ENCODE results near the gene LITAFD. TPM values are rescaled to one million over a fixed set of nuclear protein-coding genes. Genes with fewer than 3 reads are reported as not detected.

The LITAFD gene
- total and polyA plus RNA-seq, 2 of the 4 experiments (the other 2 are of a cell fraction) = not detected

DNA sequence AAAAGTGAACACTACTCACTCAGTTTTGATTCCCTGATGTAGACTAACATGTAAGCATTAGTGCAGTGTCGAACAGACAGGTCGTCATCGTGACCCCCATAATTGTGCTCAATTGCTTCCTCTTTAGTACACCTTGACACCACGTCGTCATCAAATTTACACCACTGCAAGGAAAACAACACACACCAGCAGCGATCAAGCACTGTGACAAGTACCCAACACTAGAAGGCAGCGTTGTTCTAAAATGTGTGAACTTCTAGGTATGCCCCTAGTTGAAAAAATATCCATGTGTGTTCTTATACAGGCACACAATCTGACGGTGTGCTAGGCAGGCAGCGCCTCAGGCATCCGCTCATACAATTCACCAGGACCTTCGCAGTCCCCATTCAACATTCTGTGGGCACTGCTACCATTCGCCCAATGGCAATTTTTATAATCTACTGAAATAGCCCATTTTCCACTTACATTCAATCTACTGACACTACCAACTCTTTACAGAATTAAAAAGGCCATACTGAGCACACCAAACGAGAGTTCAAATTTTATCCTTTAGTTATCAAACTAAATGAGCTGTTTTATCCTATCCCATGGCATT lies 23.1 kb downstream of the LITAFD start:
- ATAC-seq (ENCODE audit: low read depth) (peak; percentile 72), DNase-seq (peak; percentile 45)
- H3K36me3 ChIP-seq (ENCODE audit: control insufficient read depth, insufficient read depth, low read length) = peaks cover 59% of the 10 kb centered on the region
- CTCF ChIA-PET = interaction anchor here (0.8 to 2.3 kb wide), 3 partner anchors 55 to 162 kb away, joined by 3 to 7 read pairs (median 3); no protein-coding TSS in a partner anchor
- no peak overlapping the region for H3K4me2 ChIP-seq (ENCODE audit: low read depth, low read length)
- H3K9me3 ChIP-seq (ENCODE audit: control insufficient read depth, insufficient read depth, low read length) = no peaks in the 10 kb centered on the region
- no peak overlapping the region for H2BK15ac ChIP-seq (ENCODE audit: low read depth, low read length)
- no peak overlapping the region for H2AFZ ChIP-seq (replicated peaks; ENCODE audit: low read length, poor library complexity)
- H3K18ac ChIP-seq (ENCODE audit: low read depth, low read length) = no peak overlapping the region
- no peak overlapping the region for H3K9ac ChIP-seq (ENCODE audit: low read depth, low read length)
- intact Hi-C loops (cut with micrococcal nuclease) = loop anchor here (1.0 to 10.0 kb wide), 3 partner anchors 103 to 230 kb away; partner anchors contain the start of gene HAPSTR1
- H3K14ac ChIP-seq (replicated peaks; ENCODE audit: low read depth, low read length) = no peak overlapping the region
- H4K8ac ChIP-seq (ENCODE audit: low read depth in 2 of 2, low read length in 2 of 2) = no peak overlapping the region
- no peak overlapping the region for H2BK5ac ChIP-seq (ENCODE audit: low read depth, low read length, poor library complexity, severe bottlenecking)
- peaks cover 8% of the 10 kb centered on the region; the same call in 1 of the 2 replicates for H4K20me1 ChIP-seq (ENCODE audit: insufficient read depth, low read length)
- H3K4me3 ChIP-seq (ENCODE audit: insufficient read depth, low read depth, low read length) = no peak overlapping the region
- no peaks in the 10 kb centered on the region for H3K27me3 ChIP-seq (ENCODE audit: control insufficient read depth, insufficient read depth, low read length)
- WGBS, 2 experiments (ENCODE audit: extremely low coverage in 2 of 2, insufficient read length in 1 of 2) = 94% methylated on average over 9 of the region's 13 CpGs; no CpG with 5 or more reads in 1 of the 2 experiments
- H3K79me1 ChIP-seq (ENCODE audit: low read depth in 1 of 2, low read length in 2 of 2) = peaks cover 27 to 31% of the 10 kb centered on the region in 2 experiments
- no peak overlapping the region for H4K5ac ChIP-seq (ENCODE audit: low read depth, low read length)
- H2BK20ac ChIP-seq (ENCODE audit: low read depth, low read length) = no peak overlapping the region
- BruUV-seq (replicated peaks) = no TSS peak
- H3K56ac ChIP-seq (ENCODE audit: extremely low read depth, insufficient read depth, low read length) = no peak overlapping the region
- H3K4ac ChIP-seq (ENCODE audit: low read depth, low read length) = no peak overlapping the region
- H3K4me1 ChIP-seq (ENCODE audit: control insufficient read depth, insufficient read depth, low read length) = no peaks in the 10 kb centered on the region
- dilution Hi-C loops (cut with HindIII; ENCODE audit: low sequenced_read_pairs, unreplicated experiment) = no loop called here
- POLR2A ChIA-PET (ENCODE audit: unreplicated experiment) = no interaction called here
- H3K9me1 ChIP-seq (ENCODE audit: insufficient read depth, low read length) = no peaks in the 10 kb centered on the region; the same call in 1 of the 2 replicates
- no peak overlapping the region for H3K27ac ChIP-seq (ENCODE audit: insufficient read depth, low read length)
- in situ Hi-C loops (cut with MboI; ENCODE audit: low sequenced_read_pairs) = loop anchor here (5.0 kb wide), 1 partner anchor 102 kb away; no protein-coding TSS in a partner anchor
- H2AK9ac ChIP-seq (replicated peaks; ENCODE audit: low read depth, low read length, poor library complexity) = no peak overlapping the region
- no peak overlapping the region for H3K23ac ChIP-seq (ENCODE audit: low read depth, low read length)
- H4K91ac ChIP-seq (ENCODE audit: insufficient read depth, low read depth, low read length) = no peak overlapping the region
- H2AK5ac ChIP-seq (ENCODE audit: low read depth, low read length) = no peak overlapping the region
- TF ChIP-seq CEBPB (IDR thresholded peaks at IDR 0.05; ENCODE audit: low read depth, low read length) (no peak), SMC3 (IDR thresholded peaks at IDR 0.05; ENCODE audit: low read depth, low read length) (peak; percentile 39), CHD1 (IDR thresholded peaks at IDR 0.05; ENCODE audit: low read depth, low read length) (no peak), BHLHE40 (IDR thresholded peaks at IDR 0.05; ENCODE audit: low read depth, low read length) (no peak), RFX5 (IDR thresholded peaks at IDR 0.05; ENCODE audit: low read depth, low read length) (no peak), NFE2L2 (IDR thresholded peaks at IDR 0.05; ENCODE audit: low read depth, low read length) (no peak), POLR2A (IDR thresholded peaks at IDR 0.05; ENCODE audit: low read depth, low read length) (no peak), RCOR1 (IDR thresholded peaks at IDR 0.05; ENCODE audit: insufficient replicate concordance, low read length) (no peak), CTCF (conservative IDR thresholded peaks at IDR 0.05; ENCODE audit: low read depth, low read length) (peak; percentile 49), RAD21 (IDR thresholded peaks at IDR 0.05; ENCODE audit: low read length) (peak; percentile 58)
- H2BK120ac ChIP-seq (ENCODE audit: low read depth, low read length) = no peak overlapping the region
